ENCODE data around the gene KCNMA1. TPM values are rescaled to one million over a fixed set of nuclear protein-coding genes. Genes with fewer than 3 reads are reported as not detected.

The KCNMA1 gene
- total RNA-seq, 4 donors from 2014 or later, result 66.8 to 96.5 (median 78.9) TPM

DNA sequence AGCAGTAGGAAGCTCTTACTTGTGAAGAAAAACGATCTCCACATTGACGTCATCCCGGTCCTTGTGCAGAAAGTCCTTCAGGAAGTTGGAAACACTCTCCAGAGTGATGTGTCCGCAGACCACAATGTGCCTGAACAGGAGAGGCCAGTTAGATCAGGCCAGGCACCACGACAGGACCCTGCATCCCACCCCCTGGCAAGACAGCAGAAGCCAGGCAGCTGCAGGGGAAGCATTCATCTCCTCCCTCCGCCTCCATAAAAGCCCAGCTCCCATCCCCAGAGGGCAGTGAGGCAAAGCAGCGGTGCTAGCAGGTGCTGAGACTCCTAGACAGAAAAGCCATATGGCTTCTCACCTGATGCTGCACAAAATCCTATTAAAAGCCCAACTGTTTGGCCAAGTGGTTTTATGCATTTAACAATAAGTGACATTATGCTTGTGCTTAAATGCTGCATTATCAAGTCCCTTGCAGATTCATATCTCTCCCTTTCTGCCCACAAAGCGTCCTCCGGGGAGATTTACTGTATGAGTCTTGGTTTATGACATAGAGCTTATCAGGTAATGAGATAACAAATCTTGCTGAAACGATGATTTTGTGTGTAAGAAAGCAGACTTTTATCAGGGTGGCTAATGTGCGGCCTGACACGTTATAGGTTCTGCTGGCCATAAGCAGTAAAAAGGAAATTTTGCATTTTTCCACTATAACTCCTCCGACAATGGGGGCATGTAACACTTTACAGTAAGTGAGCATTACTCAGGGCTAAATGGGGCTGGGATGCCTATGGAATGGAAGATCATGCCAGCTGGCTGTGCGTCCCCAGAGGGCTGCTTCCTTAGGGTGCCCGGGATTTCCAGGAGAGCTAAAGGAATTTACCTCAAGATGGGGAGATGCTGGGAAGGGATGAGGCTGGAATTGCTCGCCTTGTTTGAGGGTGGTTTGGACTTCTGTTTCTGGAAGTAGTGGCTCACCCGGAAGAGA is 546.9 kb downstream of the KCNMA1 start:
- in situ Hi-C loops (cut with MboI; ENCODE audit: low sequenced_read_pairs in 4 of 4) (no loop called here), intact Hi-C loops (cut with DNase I; ENCODE audit: low total_unique reads) (no loop called here)
- no peaks in the 10 kb centered on the region for H3K9me3 ChIP-seq
- no peak for DNase-seq
- H3K27ac ChIP-seq, result no peak overlapping the region
- no peak overlapping the region for H3K4me3 ChIP-seq
- TF ChIP-seq, protein P1, sequence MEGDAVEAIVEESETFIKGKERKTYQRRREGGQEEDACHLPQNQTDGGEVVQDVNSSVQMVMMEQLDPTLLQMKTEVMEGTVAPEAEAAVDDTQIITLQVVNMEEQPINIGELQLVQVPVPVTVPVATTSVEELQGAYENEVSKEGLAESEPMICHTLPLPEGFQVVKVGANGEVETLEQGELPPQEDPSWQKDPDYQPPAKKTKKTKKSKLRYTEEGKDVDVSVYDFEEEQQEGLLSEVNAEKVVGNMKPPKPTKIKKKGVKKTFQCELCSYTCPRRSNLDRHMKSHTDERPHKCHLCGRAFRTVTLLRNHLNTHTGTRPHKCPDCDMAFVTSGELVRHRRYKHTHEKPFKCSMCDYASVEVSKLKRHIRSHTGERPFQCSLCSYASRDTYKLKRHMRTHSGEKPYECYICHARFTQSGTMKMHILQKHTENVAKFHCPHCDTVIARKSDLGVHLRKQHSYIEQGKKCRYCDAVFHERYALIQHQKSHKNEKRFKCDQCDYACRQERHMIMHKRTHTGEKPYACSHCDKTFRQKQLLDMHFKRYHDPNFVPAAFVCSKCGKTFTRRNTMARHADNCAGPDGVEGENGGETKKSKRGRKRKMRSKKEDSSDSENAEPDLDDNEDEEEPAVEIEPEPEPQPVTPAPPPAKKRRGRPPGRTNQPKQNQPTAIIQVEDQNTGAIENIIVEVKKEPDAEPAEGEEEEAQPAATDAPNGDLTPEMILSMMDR (IDR thresholded peaks at IDR 0.05 in 4 of 5, conservative IDR thresholded peaks at IDR 0.05 in 1 of 5), result no peak
- no peak for TF ChIP-seq POLR2A (IDR thresholded peaks at IDR 0.05)
- H3K36me3 ChIP-seq, result peaks cover 0 to 16% of the 10 kb centered on the region in 2 donors
- no peaks in the 10 kb centered on the region for H3K4me1 ChIP-seq
- no peaks in the 10 kb centered on the region for H3K27me3 ChIP-seq
- no peak for ATAC-seq

DNA sequence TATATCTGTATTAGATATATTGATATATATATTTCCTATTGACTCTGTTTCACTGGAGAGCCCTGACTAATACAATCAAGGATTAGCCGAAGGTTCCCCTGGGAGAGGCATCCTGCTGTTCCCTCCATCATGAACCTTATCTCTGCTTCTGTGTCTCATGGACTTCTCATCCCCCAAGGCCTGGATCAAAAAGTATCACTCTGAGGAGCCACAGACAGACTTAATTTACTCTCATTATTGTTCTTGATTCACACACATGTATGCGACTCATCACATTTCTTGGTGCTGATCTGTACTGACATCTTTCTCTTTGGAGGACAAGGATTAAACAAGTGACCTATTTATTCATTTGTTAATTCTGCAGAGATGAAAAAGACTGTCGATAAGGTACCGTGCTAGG is 550.2 kb downstream of the KCNMA1 start:
- H3K4me1 ChIP-seq, result peaks cover 0 to 7% of the 10 kb centered on the region in 2 donors
- in situ Hi-C loops (cut with MboI; ENCODE audit: low sequenced_read_pairs in 4 of 4) (no loop called here), intact Hi-C loops (cut with DNase I; ENCODE audit: low total_unique reads) (no loop called here)
- ATAC-seq, result no peak
- H3K27me3 ChIP-seq, result no peaks in the 10 kb centered on the region
- H3K27ac ChIP-seq, result no peak overlapping the region
- no peak overlapping the region for H3K4me3 ChIP-seq
- H3K36me3 ChIP-seq, result peaks cover 0 to 16% of the 10 kb centered on the region in 2 donors
- no peak for TF ChIP-seq POLR2A (IDR thresholded peaks at IDR 0.05)
- TF ChIP-seq, protein P1 (IDR thresholded peaks at IDR 0.05 in 4 of 5, conservative IDR thresholded peaks at IDR 0.05 in 1 of 5), result no peak
- no peaks in the 10 kb centered on the region for H3K9me3 ChIP-seq
- no peak for DNase-seq

DNA sequence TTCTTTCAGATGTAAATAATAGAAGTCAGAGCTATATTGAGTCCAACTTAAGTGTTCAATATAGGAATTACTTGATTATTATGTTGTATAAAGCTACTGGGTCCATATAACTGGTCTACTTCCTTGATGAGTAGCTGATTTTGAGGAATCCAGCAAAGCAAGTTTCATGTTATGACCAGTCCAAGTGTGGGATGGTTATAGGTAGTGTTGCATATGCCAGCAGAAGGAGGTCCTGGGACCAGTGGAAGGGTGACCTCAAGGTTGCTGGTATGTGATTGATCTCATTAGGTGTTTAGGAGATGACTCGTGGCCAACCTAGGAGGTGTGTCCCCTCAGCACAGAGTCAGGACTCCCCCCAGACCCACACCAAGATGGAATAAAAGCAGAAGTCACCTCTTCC is 551.5 kb downstream of the KCNMA1 start:
- ATAC-seq, result no peak
- H3K4me3 ChIP-seq, result no peak overlapping the region

GRCh38 chr10:77085344-77085743 is 552.3 kb downstream of the KCNMA1 start:
- DNase-seq (no peak), ATAC-seq (no peak)
- TF ChIP-seq, protein P1 (IDR thresholded peaks at IDR 0.05 in 4 of 5, conservative IDR thresholded peaks at IDR 0.05 in 1 of 5), result no peak
- no peak for TF ChIP-seq POLR2A (IDR thresholded peaks at IDR 0.05)
- no peak overlapping the region for H3K4me3 ChIP-seq
- H3K9me3 ChIP-seq, result no peaks in the 10 kb centered on the region
- no peaks in the 10 kb centered on the region for H3K27me3 ChIP-seq
- H3K4me1 ChIP-seq, result peaks cover 0 to 7% of the 10 kb centered on the region in 2 donors
- intact Hi-C loops (cut with DNase I; ENCODE audit: low total_unique reads), result no loop called here
- in situ Hi-C loops (cut with MboI; ENCODE audit: low sequenced_read_pairs in 4 of 4), result no loop called here
- H3K36me3 ChIP-seq, result peaks cover 0 to 16% of the 10 kb centered on the region in 2 donors
- H3K27ac ChIP-seq, result no peak overlapping the region

More for the DNA sequence above, 551.5 kb downstream of the KCNMA1 start:
- peaks cover 0 to 16% of the 10 kb centered on the region in 2 donors for H3K36me3 ChIP-seq
- in situ Hi-C loops (cut with MboI; ENCODE audit: low sequenced_read_pairs in 4 of 4), result no loop called here
- no peak for TF ChIP-seq POLR2A (IDR thresholded peaks at IDR 0.05)
- TF ChIP-seq, protein P1 (IDR thresholded peaks at IDR 0.05 in 4 of 5, conservative IDR thresholded peaks at IDR 0.05 in 1 of 5), result no peak
- no peak overlapping the region for H3K27ac ChIP-seq
- H3K9me3 ChIP-seq, result no peaks in the 10 kb centered on the region
- intact Hi-C loops (cut with DNase I; ENCODE audit: low total_unique reads), result no loop called here
- no peak for DNase-seq
- H3K27me3 ChIP-seq, result no peaks in the 10 kb centered on the region
- peaks cover 0 to 7% of the 10 kb centered on the region in 2 donors for H3K4me1 ChIP-seq
